Measurements from ENCODE around the gene RNF208. TPM values are rescaled to one million over a fixed set of nuclear protein-coding genes. Genes with fewer than 3 reads are reported as not detected.

Gene RNF208
- total and polyA plus RNA-seq, 4 donors: 0.28 to 7.1 (median 2.6) TPM

DNA sequence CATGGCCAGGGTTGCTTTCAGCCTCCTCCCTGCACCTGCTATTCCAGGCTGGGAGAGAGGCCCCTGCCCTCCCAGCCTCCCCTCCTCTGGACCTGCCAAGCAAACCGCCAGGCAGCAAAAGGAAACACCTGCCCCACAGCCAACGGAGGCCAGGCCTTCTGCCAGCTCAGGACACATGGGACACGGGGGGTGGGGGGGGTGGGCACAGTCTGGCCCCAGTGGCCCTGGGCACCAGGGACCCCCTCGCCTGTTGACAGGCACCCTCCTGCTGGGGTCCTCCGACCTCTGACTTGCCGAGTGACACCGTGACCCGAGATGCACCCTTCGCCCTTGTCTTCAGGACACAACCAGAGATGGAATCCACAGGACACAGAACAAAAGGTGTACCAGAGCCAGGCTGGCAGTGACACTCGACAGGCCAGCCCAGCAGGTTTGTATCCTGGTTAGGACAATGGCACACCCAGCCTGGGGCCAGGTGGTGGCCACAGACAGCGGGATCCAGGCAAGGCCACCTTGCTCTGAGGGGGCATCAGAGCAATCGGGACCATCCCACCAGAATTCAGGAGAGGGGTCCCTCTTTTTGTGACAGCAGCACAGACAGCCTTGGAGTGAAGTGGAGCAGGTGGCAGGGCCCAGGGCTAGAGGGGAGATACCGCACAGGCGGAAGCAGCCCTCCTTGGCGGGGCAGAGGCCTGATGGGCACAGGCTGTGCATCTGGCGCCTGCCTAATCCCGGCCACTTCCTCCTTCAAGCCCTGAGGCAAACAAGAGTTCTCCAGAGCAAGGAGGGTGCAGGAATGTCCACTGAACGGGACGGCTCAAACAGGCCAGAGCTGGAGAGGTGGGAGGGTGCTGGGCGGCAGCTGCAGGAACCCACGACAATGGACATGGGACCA, 48.9 kb downstream of the RNF208 start:
- DNase-seq (ENCODE audit: low spot score): no peak

DNA sequence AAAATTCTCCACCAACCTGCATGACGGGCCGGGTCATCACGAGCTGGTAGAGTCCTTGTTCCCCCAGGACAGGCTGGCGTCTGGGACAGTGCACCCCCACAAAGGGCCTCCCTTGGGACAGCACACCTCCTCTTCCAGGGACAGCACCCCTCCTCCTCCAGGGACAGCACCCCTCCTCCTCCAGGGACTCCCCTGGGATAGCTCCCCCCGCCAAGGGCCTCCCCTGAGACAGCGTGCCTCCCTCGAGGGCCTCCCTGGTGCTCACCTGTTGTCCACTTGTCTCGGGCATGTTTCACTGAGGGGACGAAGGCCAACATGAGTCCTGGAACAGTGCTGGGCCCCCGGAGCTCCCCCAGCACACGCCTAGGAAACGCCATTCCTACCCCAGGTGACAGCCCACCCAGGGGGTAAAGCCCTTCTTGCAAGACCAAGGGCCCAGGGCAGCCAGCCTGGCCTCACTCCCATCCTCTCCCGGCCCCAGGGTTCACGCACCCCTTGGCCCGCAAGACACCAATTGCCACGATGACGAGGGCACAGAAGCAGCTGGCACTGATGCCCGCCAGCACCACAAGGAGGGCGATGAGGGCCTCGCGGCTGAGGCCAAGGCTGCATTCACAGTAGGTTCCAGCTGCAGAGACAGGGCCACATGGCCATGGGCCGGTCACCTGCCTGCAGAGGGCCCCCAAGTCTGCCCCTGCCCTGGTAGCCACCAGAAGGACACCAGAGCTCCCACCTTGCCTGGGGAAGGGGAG, 50.7 kb downstream of the RNF208 start:
- Histone ChIP-seq H3K36me3 (ENCODE audit: control insufficient read depth in 4 of 4, insufficient read depth in 3 of 4, low read depth in 1 of 4, low read length in 3 of 4) (no peaks in the 10 kb centered on the region), H3K4me3 (ENCODE audit: low read depth in 1 of 3, low read length in 3 of 3) (no peak overlapping the region), H3K27ac (ENCODE audit: low read depth in 1 of 2, low read length in 2 of 2) (no peak overlapping the region), H3K9me3 (ENCODE audit: control insufficient read depth in 4 of 4, low read length in 3 of 4) (no peaks in the 10 kb centered on the region), H3K27me3 (ENCODE audit: control insufficient read depth in 4 of 4, insufficient read depth in 4 of 4, low read length in 3 of 4) (peaks cover 5 to 22% (median 9%) of the 10 kb centered on the region in 4 donors), H3K9ac (ENCODE audit: low read depth in 1 of 2, low read length in 2 of 2) (no peak overlapping the region), H3K4me1 (ENCODE audit: control insufficient read depth in 4 of 4, insufficient read depth in 4 of 4, low read length in 3 of 4) (peaks cover 18 to 24% (median 19%) of the 10 kb centered on the region in 4 donors)
- 82% methylated on average over 22 of the region's 22 CpGs for WGBS
- no peak for DNase-seq (ENCODE audit: low spot score)
- TF ChIP-seq HNF4G (IDR thresholded peaks at IDR 0.05) (no peak), TAF1 (conservative IDR thresholded peaks at IDR 0.05) (no peak), RAD21 (IDR thresholded peaks at IDR 0.05) (no peak), MAX (IDR thresholded peaks at IDR 0.05) (no peak), YY1 (IDR thresholded peaks at IDR 0.05) (no peak), RXRA (IDR thresholded peaks at IDR 0.05) (no peak), NR2F2 (IDR thresholded peaks at IDR 0.05) (no peak), REST (IDR thresholded peaks at IDR 0.05) (no peak), FOXA1 (IDR thresholded peaks at IDR 0.05) (no peak), ZBTB33 (IDR thresholded peaks at IDR 0.05) (no peak), HNF4A (conservative IDR thresholded peaks at IDR 0.05) (no peak), FOXA2 (IDR thresholded peaks at IDR 0.05) (no peak), SP1 (IDR thresholded peaks at IDR 0.05) (no peak), GABPA (IDR thresholded peaks at IDR 0.05 in 1 of 2, conservative IDR thresholded peaks at IDR 0.05 in 1 of 2) (no peak), CTCF (IDR thresholded peaks at IDR 0.05; ENCODE audit: low read depth, low read length, missing input control) (no peak), EGR1 (IDR thresholded peaks at IDR 0.05; ENCODE audit: low read depth in 2 of 2) (no peak), JUND (IDR thresholded peaks at IDR 0.05) (no peak)
- TF ChIP-seq, protein P1, sequence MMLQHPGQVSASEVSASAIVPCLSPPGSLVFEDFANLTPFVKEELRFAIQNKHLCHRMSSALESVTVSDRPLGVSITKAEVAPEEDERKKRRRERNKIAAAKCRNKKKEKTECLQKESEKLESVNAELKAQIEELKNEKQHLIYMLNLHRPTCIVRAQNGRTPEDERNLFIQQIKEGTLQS (IDR thresholded peaks at IDR 0.05): no peak

More for the DNA sequence above, 48.9 kb downstream of the RNF208 start:
- 61% methylated on average over 21 of the region's 21 CpGs for WGBS
- Histone ChIP-seq H3K27me3 (ENCODE audit: control insufficient read depth in 4 of 4, insufficient read depth in 4 of 4, low read length in 3 of 4) (peaks cover 3 to 10% (median 4%) of the 10 kb centered on the region in 4 donors), H3K9ac (ENCODE audit: low read depth in 1 of 2, low read length in 2 of 2) (no peak overlapping the region), H3K4me3 (ENCODE audit: low read depth in 1 of 3, low read length in 3 of 3) (no peak overlapping the region), H3K9me3 (ENCODE audit: control insufficient read depth in 4 of 4, low read length in 3 of 4) (no peaks in the 10 kb centered on the region), H3K36me3 (ENCODE audit: control insufficient read depth in 4 of 4, insufficient read depth in 3 of 4, low read depth in 1 of 4, low read length in 3 of 4) (peaks cover 0 to 4% (median 3%) of the 10 kb centered on the region in 4 donors), H3K27ac (ENCODE audit: low read depth in 1 of 2, low read length in 2 of 2) (no peak overlapping the region), H3K4me1 (ENCODE audit: control insufficient read depth in 4 of 4, insufficient read depth in 4 of 4, low read length in 3 of 4) (peaks cover 13 to 20% (median 17%) of the 10 kb centered on the region in 4 donors)
- TF ChIP-seq FOXA1 (IDR thresholded peaks at IDR 0.05) (no peak), FOXA2 (IDR thresholded peaks at IDR 0.05) (no peak), SP1 (IDR thresholded peaks at IDR 0.05) (no peak), RXRA (IDR thresholded peaks at IDR 0.05) (no peak)
